HEK293T (cell line): ENCODE results near the gene HADHB.

Source experiments
- ARNT ChIP-seq: fragments of 450-650 bp; IDR thresholded peaks from 2 replicates; pipeline ENCODE4 v1.6.1; 2017; ENCODE audit warnings: mild to moderate bottlenecking
- BHLHE40 ChIP-seq: fragments of 450-650 bp; IDR thresholded peaks from 2 replicates; pipeline ENCODE4 v1.6.1; 2016; ENCODE audit warnings: mild to moderate bottlenecking, moderate library complexity, borderline replicate concordance
- CTBP1 ChIP-seq: fragments of 450-650 bp; IDR thresholded peaks from 2 replicates; pipeline ENCODE4 v1.6.1; 2016; ENCODE audit warnings: borderline replicate concordance
- ELF4 ChIP-seq: fragments of 450-650 bp; IDR thresholded peaks from 2 replicates; pipeline ENCODE4 v1.6.1; 2017; ENCODE audit warnings: antibody characterized with exemption
- FOXA1 ChIP-seq: fragments of 450-650 bp; IDR thresholded peaks from 2 replicates; pipeline ENCODE4 v1.6.1; 2016; ENCODE audit warnings: mild to moderate bottlenecking
- FOXK2 ChIP-seq: fragments of 450-650 bp; IDR thresholded peaks from 2 replicates; pipeline ENCODE4 v1.6.1; 2016; ENCODE audit warnings: mild to moderate bottlenecking
- FOXM1 ChIP-seq: fragments of 450-650 bp; IDR thresholded peaks from 2 replicates; pipeline ENCODE4 v1.6.1; 2017; ENCODE audit warnings: mild to moderate bottlenecking, borderline replicate concordance
- L3MBTL2 ChIP-seq: fragments of 450-650 bp; conservative IDR thresholded peaks from 2 replicates; pipeline ENCODE4 v1.6.1; 2016; ENCODE audit warnings: mild to moderate bottlenecking
- NFRKB ChIP-seq: fragments of 450-650 bp; IDR thresholded peaks from 2 replicates; pipeline ENCODE4 v1.6.1; 2016; ENCODE audit warnings: mild to moderate bottlenecking, moderate library complexity
- SP1 ChIP-seq: fragments of 450-650 bp; IDR thresholded peaks from 2 replicates; pipeline ENCODE4 v1.6.1; 2017
- TARDBP ChIP-seq: fragments of 450-650 bp; IDR thresholded peaks from 2 replicates; pipeline ENCODE4 v1.6.1; 2016
- ZNF384 ChIP-seq: fragments of 450-650 bp; IDR thresholded peaks from 2 replicates; pipeline ENCODE4 v1.6.1; 2016

DNA sequence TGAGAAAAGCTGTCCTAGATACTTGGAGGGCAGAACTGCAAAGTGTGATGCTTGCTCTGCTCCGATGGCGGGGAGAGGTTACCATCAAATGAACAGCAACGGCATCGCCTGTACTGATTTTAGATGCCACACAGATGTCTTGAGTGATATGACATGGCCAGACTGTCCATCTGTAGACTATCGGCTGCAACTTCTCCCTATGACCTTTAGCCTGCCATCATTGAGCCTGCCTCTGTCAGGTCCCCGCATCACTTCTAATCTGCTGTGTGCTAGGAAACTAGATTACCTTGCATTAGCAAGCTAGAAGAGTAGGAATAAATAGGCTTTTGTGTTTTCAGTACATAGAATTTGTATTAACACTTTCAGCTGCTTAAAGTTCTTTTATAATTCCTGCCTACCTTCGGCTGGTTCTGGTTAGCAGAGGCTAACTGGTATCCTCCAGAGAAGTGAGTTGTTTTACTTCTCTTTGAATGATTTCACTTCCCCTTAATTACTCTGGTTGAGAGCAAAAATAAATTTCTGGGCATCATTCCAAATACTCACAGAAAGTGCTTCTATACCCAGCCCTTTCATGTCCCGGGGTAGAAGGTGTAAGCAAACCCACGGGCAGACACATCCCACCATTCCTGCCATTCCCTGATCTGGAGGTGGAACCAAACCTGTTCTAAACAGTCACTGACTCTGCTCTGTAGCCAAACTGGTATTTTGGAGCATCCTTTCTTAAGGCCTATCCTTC is 47.9 kb upstream of the HADHB start:
- no peak for TF ChIP-seq FOXA1
- no peak for TF ChIP-seq FOXM1
- TF ChIP-seq FOXK2: no peak
- TF ChIP-seq TARDBP: no peak
- TF ChIP-seq BHLHE40: no peak
- TF ChIP-seq ELF4: no peak
- no peak for TF ChIP-seq ZNF384
- no peak for TF ChIP-seq CTBP1
- no peak for TF ChIP-seq L3MBTL2
- no peak for TF ChIP-seq SP1
- no peak for TF ChIP-seq NFRKB
- TF ChIP-seq ARNT: no peak
